ENCODE data around the gene OAF.

Gene OAF

GRCh38 chr11:120201653-120202052 is 9.2 kb upstream of the OAF start:
- DNase-seq (ENCODE audit: low spot score): no peak

- DNase-seq (ENCODE audit: low spot score): no peak
Observed at GRCh38 chr11:120203626-120204025, 7.2 kb upstream of the OAF start.

DNA sequence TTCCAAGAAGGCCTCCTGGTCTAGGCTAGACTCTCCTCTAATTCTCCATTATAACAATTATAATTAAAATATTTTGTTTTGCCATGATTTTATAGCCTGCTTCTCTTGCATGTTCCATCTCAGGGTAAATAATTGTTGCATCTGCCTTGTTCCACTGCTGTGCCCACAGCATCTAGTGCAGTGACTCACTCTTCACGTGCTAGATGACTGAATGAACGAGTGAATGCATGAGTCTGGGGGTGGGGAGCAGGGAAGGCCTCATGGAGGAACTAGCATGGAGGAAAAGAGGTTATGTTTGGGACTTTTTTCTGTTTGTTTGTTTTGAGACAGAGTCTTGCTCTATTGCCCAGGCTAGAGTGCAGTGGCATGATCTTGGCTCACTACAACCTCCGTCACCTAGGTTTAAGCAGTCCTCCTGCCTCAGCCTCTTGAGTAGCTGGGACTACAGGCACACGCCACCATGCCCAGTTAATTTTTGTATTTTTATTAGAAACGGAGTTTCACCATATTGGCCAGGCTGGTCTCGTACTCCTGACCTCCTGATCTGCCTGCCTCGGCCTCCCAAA is 5.2 kb upstream of the OAF start:
- DNase-seq (ENCODE audit: low spot score): no peak

DNA sequence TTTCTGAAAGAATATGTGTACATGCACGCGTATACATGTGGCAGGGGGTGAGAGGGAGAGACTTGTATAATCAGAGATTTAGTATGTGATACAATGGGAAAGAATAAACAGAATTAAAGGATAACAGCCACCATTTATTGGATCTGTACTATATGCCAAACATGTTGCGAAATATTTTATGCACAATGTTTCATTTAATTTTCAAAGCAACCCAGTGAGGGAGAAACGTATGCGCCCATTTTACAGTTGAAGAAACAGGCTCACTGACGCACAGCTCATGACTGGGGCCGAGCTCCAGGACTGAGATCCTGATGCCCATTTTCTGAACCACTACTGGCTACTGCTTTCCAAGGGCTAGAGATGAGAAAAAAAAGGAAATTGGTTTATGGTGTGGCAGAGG is 3.3 kb upstream of the OAF start:
- no peak for DNase-seq (ENCODE audit: low spot score)

GRCh38 chr11:120208001-120208441 is 2.8 kb upstream of the OAF start:
- DNase-seq (ENCODE audit: low spot score): no peak

DNA sequence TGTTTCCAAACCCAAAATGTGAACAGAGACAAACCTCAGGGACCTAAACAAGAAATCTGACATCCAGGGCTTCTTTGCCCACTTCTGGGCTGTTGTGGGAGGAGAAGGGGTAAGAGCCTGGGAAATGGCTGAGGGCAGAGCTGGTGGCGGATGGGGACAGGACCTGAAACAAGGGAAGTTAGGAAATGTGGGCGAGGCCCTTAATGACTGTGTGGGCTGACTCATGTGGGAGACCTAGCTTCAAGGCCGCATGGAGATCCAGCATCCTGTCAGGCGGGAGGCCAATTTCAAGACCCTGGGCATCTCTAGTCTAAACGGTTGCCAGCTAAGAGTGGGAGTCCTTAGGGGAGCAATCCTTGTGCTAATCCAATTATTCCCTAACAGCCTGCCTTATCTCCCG is 2.1 kb upstream of the OAF start:
- DNase-seq (ENCODE audit: low spot score): no peak

- peak; percentile 47 for DNase-seq (ENCODE audit: low spot score)
Observed at GRCh38 chr11:120209746-120210625, 846 bp upstream of the OAF start.

DNA sequence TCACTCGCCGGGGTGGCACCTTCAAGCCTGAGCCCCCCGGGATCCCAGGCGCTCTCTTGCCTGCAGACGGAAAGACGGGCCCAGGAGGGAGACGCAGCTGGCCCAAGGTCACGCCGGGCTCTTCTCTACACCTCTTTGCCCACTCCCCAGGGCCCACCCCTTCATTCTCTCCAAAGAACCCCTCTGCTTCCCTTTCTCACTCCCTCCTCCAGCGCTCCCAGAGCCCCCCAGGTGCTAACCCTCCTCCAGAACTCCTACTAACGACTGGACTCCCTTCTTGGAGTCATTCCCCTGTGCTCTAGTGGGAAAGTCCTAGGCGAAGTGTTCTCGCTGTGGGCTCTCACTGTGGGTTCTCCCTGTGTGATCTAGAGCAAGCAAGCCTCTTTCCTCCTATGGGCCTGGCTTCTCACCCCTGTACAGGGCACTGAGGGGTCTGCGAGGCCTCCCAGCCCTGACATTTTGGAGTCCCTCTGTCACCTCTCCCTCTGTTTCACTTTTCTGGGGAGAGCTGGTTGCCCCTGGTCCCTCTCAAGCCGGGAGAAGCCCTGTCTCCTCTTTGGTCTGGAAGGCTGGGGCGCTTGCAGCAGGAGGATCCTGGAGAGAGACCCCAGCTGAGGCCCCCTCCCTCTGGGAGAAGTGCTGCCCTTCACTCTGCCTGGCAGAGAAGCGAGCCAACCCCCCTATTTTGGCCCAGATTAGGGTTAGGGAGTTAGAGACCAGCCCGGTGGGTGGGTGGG is 858 bp downstream of the OAF start:
- no peak for DNase-seq (ENCODE audit: low spot score)

DNA sequence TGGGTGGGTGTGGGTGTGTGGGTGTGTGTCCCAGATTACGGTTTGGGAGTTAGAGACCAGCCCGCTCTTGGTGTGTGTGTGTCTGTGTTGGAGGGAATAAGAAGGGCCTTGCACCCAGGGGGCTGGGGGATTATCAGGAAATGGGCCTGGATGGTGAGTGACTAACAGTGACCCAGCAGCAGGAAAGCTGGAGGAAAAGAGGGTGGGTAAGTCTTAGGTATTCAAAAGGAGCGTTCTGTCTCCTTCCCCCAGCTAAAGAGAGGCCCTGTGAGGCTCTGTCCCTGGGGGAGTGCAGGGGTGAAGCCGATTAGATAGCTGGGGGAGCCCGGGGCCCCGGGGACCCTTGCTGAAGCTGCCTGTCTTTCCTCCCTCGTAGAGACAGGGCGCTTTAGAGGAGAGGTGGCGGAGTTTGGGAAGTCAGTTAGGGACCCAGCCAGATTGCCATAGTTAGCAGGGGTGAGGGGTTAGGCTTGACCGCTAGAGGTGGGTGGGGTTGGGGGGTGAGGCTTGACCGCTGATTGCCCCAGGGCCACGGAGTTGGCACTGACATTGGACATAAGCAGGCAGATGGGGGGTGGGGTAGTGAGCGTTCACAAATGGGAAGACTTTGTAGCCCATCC is 1.5 kb downstream of the OAF start:
- no peak for DNase-seq (ENCODE audit: low spot score)

DNA sequence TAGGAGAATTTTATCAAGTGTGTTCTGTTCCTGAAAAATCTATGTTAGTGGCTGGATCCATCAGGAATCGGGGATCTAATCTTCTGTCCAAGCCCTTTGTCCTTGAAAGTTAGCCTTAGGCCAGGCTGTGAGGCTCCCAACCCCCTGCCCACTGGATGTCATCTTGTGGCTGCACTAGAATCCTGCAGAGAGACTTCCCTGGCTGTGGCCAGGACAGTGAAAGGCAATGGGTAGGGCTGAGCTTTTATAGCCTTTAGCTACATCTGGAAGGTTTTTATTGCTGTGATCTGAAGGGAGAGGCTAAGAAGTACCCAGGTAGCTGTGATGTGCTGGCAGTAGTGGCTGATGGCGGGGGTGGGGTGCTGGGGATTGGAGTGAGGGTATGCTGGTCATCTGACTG is 2.1 kb downstream of the OAF start:
- DNase-seq (ENCODE audit: low spot score): no peak

- DNase-seq (ENCODE audit: low spot score): no peak
Observed at GRCh38 chr11:120214581-120214980, 3.7 kb downstream of the OAF start.

- no peak for DNase-seq (ENCODE audit: low spot score)
Observed at GRCh38 chr11:120215634-120216033, 4.8 kb downstream of the OAF start.

GRCh38 chr11:120216426-120217102 is 5.7 kb downstream of the OAF start:
- no peak for DNase-seq (ENCODE audit: low spot score)

GRCh38 chr11:120217526-120217925 is 6.7 kb downstream of the OAF start:
- DNase-seq (ENCODE audit: low spot score): no peak

- DNase-seq (ENCODE audit: low spot score): no peak
Observed at GRCh38 chr11:120217941-120218694, 7.3 kb downstream of the OAF start.

DNA sequence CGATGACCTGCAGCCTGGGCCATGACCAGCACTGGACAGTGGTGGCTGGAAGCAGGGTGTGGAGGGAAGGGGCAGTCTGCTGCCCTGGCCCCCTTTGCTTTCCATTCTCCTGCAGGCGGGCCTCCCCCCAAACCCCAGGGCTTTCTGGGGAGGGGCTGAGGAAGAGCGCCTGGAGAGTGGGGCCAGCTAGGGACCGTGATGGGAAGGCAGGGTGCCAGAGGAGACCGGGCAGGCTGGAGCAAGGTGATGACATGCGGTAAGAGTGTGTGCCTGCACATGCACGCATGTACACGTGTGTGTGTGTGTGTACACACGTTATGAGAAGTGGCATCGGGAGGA is 7.8 kb downstream of the OAF start:
- no peak for DNase-seq (ENCODE audit: low spot score)

DNA sequence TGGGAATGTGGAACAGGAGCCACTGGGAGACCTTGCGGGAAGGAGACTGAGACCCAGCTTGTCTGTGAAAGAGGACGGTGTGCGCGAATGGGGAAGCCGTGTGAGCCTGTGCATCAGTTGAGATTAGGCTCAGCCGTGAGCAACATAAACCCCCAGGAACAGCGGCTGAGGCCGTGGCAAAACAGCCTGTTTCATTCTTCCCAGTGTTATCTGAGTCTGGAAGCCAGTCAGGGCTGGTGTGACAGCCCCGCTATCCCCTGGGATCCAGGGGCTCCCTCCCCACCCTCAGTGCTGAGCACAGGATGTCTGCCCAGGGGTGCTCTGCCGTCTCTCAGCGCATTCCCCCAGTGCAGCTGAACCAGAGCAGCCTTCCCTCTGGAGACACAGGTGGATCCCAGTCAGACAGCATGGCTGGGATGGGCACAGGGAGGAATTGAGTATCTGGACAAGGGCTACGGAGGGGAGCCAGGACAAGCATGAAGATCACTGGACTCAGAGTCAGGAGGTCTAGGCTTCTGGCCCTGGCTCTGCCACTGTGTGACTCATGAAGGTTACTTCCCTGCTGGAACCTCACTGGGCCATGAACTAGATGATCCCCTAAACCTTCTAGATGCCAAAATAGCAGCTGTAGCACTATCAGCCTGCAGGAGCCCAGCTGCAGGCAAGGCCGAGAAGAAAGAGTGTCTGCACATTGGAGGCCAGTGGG is 8.6 kb downstream of the OAF start:
- no peak for DNase-seq (ENCODE audit: low spot score)

- no peak for DNase-seq (ENCODE audit: low spot score)
Observed at GRCh38 chr11:120219938-120220746, 9.3 kb downstream of the OAF start.

DNA sequence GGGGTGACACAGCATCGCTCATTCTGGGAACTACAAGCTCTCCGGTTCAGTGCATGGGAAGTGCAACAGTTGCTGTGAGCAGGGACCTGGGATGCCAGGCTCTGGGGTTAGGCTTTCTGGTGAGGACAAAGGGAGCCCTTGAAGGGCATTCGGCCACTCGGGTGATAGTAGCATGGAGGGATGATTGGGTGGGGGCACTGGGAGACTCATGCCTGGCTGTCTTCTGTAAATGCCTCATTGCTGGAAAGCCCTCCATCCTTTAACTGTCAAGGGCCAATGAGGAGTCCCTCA is 9.9 kb downstream of the OAF start:
- DNase-seq (ENCODE audit: low spot score): no peak

DNA sequence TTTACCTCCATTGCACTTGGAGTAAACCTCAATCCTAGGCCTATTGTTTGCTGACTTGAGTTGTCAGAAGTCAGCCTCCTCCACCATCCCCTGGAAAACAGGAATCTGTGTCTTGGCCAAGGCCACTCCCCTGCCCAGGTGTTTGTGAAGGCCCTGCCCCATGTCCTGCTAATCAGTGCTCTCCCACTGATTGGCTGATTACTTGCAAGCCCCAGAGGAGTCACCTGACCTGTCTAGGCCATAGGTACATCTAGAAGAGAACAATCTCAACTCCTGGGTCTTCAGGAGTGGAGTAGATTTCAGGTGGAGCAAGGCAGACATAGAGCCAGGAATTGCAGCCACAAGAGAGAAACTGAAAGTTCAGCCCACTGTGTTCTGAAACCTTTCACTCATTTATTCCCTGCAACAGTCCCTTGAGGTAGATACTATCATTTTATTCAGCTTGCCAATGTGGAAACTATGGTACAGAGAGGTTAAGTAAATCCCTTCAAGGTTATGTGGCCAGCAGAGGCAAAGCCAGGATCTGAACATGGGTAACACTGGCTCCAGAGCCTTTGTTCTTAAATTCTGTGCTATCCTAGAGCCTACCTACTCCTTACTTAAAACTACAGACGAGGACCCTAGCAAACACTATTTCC is 10.4 kb downstream of the OAF start:
- no peak for DNase-seq (ENCODE audit: low spot score)

Measured in D341Med (cell line).